GM21367 (cell line): ENCODE results near the gene PUS7.
"Not testable (repeated sequence)": the region's sequence is repeated elsewhere in the genome, so short reads cannot be mapped to it uniquely, and the experiment has no call there.

Experiments
- ATAC-seq: cut with Tn5 transposase; IDR thresholded peaks from one replicate; pipeline ENCODE4 v1.9.1; 2021; ENCODE audit not compliant: unreplicated experiment

Gene PUS7, protein sequence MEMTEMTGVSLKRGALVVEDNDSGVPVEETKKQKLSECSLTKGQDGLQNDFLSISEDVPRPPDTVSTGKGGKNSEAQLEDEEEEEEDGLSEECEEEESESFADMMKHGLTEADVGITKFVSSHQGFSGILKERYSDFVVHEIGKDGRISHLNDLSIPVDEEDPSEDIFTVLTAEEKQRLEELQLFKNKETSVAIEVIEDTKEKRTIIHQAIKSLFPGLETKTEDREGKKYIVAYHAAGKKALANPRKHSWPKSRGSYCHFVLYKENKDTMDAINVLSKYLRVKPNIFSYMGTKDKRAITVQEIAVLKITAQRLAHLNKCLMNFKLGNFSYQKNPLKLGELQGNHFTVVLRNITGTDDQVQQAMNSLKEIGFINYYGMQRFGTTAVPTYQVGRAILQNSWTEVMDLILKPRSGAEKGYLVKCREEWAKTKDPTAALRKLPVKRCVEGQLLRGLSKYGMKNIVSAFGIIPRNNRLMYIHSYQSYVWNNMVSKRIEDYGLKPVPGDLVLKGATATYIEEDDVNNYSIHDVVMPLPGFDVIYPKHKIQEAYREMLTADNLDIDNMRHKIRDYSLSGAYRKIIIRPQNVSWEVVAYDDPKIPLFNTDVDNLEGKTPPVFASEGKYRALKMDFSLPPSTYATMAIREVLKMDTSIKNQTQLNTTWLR

DNA sequence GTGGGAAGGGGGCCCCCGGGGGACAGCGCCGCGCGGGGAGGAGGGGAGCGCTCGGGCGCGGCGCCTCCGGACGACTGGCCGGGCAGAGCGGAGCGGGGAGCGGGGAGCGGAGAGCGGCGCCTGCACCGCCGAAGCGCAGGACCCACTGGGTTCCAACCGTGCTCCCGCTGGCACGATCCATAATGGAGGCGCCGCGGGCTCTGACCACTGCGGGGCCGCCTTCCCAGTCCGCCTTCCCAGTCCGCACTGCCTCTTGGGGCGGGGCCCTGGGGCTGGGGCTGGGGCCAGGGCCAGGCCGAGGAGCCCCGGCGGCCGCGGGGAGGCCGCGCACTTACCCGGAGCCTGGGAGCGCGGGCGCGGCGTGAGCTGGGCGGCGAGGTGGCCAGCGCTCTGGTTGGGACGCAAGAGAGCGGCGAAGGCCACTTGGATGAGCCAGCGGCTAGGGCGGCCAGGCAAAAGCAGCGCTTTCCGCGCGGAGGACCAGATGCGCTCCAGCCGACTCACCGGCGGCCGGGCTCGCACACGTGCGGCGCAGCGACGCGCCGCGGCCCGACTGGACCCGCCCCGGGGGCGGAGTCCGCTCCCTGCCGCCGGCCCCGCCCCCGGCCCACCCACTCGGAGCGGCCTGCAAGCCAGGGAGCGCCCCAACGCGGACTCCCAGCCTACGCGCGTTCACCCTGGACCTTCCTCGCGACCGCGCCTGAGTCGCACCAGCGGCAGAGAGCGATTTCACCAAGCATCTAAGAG lies at the start of gene PUS7:
Gene PUS7 (minus strand): TSS at position 555 of the 747 bp plus-strand sequence. CDS start 13,759 bp downstream, outside the sequence.
- ATAC-seq: peak; percentile 80

DNA sequence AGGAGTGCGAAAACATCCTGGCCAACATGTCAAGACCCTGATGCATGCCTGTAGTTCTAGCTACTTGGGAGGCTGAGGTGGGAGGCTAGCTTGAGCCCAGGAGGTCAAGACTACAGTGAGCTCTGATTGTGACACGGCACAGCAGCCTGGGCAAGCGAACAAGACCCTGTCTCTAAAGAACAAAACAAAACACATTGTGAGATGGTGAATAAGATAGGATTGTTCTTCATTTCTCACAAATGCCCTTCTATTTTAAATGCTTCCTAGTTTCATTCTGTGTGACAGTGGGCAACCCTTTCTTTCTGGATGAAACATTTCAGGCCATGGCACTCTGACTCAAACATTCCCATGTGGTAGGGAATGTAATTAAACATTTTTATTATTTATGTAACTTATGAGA lies 45.8 kb upstream of the PUS7 start:
- ATAC-seq: no peak

DNA sequence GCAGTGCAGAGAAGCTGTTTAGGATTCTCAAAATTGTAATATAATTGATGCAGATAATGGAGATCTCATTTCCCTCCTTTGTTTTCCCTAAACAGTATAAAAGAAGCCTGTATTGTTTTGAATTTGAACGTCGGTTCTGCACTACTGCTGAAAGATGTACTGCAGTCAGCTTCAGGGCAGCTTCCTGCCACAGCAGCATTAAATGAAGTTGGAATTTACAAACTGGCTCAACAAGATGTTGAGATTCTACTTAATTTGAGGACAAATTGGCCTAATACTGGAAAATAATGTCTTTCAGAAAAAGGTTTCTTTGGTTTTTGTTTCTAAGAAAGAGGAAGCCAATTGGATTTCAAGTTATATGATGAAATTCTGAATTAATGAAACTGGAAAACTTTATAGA lies 45.0 kb upstream of the PUS7 start:
- ATAC-seq: no peak

DNA sequence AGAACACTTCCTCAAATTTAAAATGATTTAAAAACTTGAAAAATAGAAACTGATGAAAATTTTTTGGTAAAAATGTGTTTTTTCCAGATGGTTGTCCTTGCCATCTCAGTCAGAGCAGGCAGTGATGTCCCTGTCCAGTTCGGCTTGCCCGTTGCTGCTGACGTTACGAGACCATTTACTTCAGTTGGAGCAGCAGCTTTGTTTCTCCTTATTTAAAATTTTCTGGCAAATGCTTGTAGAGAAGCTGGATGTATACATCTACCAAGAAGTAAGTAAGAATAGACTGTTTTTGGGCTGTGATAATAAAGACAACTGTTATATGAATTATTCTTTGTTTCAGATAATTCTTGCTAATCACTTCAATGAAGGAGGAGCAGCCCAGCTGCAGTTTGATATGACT lies 43.1 kb upstream of the PUS7 start:
- no peak for ATAC-seq

DNA sequence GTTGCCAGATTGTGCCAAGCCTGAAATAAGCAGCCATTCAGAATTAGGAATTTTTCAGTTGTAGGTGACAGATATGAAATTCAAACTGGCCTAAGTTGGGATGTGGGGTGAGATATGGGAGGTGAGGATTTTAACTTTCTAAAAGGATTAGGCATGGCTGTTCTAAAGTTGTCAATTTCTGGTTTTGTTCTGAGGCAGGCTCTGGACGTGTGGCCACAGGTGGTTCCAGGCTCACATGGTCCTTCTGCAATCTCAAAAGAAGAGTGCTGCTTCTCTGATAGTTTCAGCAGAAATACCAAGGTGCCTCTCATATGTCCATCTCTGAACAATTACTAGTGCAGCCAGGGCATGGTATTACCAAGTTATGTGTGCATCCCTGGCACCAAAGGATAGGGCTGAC lies 37.9 kb upstream of the PUS7 start:
- ATAC-seq: no peak

DNA sequence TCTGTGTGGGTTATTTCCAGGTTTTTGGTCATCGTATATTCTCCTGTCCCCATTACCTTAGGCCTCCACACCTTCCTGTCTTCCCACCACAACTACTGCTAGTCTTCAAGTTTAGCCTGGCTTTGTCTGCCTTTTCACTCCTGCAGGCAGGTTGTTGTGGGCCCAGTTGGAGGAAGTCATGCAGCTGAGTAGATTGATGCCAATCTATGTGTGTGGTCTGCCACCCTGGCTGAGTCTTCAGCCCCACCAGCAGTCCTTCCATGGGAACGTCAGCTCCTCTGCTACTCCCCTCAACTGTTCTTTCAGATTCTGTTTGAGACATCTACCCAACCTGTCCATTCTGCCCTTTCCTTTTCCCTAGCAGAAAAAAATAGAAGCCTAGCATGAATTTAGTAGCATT lies 16.3 kb upstream of the PUS7 start:
- ATAC-seq: no peak

DNA sequence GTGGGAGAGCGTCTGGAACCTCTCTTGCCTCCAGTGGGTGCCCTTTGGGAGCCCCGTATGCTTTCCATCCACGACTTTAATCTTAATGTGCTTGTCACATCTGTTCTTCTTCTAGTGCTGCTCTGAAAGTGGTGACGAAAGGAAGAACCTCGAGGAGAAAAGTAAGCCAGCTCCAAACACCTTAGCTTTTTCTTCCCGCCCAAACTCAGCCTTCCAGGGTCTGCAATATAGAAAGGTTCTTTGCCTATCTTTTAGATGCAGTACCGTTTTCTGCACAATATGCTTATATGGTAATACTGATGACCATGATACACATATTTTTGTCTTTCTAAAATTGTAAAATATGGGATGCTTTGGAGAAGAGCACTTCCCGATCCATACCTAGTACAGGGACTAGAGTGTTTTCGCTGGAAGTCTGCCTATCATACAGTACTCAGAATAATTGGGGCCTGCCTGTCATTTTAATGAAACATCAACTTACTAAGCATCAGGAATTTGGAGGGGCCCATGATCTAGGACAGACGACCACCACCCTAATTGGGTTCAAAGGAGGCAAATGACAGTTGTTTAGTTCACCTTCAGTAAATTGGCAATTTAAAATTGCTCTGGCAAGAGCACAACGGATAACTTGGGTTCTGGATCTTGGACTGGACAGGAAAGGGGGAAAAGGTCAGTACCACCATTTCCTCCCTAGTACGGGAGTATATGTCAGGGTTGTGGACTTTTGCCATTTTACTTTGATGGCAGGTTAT lies 10.8 kb upstream of the PUS7 start:
- ATAC-seq: no peak

DNA sequence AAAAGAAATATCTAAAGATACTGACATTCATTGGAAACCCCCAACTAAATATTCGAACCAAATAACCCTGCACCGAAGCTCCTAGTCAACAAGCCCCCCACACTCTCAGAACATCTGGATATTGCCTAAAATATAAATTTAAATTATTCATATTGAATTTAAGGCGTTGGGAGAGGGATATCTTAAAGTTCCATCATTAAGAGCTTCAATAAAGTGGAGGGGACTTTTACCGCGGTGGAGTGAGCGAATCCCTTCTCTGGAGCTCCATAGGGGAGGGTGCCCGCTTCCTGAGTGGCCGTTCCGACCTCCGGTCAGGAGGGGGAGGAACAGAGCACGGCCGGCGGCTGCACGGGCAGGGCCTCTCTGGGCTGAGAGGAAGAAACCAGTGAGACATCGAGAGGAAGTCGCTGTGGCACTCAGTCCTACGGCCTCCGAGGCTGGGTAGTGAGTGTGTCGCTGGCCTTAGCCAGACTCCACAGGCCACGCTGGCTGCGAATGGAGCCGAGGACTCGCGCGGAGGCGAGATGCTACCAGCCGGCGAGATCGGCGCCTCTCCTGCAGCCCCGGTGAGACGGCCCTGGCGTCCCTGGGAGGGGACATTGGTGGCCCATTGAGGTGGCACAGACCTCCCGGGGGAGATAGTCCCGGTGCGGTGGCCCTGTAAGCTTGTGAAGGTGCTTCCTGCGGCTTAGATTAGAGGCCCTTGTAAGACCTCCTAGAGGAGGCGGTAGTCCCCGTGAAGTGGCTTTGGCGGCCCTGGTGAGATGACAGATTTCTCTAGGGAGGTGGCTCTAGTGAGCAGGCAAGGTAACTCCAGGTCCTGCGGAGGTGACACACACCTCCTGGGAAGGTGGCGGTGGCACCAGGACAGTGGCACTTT lies 10.0 kb upstream of the PUS7 start, which contains the start of gene RINT1:
Gene RINT1 (plus strand): TSS at position 410 of the 880 bp plus-strand sequence. CDS start 115 bp downstream, at position 525.
- ATAC-seq: peak; percentile 89

DNA sequence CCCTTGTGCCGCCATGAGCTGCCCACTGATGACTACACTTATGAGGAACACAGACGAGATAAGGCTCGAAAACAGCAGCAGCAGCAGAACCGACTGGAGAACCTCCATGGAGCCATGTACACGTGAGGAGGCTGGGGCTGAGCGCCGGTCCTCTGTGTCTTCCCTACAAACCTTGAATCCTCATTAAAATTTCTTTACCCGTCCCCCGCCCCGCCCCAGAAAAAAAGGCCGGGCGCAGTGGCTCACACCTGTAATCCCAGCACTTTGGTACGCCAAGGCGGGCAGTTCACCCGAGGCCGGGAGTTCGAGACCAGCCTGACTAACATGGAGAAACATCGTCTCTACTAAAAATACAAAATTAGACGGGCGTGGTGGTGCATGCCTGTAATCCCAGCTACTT lies 8.5 kb upstream of the PUS7 start:
- no peak for ATAC-seq

DNA sequence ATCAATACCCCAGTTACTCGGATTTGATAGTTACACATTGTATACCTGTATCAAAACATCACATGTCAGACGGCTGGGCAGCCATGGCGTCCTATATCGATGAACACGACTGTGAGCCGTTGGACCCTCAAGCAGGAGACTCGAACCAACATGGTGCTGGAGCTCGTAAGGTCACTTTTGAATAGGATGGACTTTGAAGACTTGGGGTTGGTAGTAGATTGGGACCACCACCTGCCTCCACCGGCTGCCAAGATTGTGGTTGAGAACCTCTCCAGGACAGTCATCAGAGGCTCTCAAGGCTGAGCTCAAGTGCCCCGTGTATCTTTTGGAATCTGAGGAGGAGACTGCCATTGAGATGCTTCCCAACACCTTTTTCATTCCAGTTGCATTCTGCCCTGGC lies 8.1 kb upstream of the PUS7 start:
- ATAC-seq: no peak

DNA sequence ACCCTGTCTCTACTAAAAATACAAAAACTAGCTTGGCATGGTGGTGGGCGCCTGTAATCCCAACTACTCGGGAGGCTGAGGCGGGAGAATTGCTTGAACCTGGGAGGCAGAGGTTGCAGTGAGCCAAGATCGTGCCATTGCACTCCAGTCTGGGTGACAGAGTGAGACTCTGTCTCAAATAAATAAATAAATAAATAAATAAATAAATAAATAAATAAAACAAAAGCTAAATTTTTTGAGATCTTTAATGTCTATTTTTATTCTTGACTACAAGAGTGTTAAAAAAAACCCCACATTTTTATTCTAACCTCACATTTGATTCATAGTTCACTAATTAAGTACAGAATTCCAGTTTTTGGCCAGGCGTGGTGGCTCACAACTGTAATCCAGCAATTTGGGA lies 5.7 kb upstream of the PUS7 start:
- ATAC-seq: not testable (repeated sequence)

DNA sequence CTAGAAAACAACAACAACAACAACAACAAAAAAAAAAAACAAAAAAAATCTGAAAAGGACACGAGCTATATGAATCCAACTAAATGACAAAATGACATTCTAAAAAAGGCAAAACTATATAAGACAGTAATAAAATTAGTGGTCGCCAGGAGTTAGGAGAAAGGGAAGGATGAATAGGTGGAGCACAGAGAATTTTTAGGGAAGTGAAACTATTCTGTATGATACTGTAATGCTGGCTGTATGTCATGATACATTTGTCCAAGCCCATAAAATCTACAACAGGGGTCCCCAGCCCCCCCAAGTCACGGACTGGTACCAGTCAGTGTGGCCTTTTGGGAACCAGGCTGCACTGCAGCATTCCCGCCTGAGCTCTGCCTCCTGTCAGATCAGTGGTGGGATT lies 2.8 kb upstream of the PUS7 start:
- no peak for ATAC-seq

DNA sequence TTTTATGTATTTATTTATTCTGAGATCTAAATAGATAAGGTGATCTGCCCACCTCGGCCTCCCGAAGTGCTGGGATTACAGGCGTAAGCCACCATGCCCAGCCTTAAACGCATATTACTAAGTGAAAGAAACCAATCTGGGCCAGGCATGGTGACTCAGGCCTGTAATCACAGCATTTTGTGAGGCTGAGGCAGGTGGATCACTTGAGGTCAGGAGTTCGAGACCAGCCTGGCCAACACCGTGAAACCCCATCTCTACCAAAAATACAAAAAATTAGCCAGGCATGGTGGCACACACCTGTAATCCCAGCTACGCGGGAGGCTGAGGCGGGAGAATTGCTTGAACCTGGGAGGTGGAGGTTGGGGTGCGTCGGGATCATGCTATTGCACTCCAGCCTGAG lies 2.4 kb upstream of the PUS7 start:
- ATAC-seq: not testable (repeated sequence)

DNA sequence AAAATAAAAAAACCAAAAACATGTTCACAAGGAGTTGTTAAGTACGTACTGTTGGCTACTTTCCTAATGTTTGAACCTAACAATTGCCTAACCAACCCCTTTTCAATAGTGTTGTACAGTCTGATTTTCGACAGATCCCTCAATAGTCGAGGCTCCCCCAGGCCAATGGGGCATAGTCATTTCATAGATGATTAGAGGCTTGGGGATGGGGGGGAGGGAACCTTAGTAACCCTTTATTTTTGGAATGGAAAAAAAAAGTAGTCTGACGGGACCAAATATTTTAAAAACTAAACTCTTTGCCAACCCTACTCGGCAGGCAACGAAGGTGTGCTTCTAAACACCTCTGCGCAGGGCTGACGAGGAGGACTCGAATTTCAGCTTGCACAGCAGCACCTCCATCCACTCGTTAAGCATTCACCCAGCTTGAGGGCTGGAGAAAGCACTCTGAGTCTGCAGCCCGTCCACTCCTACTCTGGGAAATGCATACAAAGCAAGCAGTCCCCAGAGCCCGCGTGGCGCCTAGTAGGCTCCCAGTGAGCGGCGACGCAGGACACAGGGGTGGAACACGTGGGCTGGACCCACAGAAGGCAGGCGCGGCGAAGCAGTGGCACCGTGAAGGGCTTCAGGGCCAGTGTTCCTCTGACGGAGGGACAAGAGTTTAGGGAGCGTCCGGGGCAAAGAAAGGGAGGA lies 899 bp downstream of the PUS7 start:
- ATAC-seq: peak; percentile 32

DNA sequence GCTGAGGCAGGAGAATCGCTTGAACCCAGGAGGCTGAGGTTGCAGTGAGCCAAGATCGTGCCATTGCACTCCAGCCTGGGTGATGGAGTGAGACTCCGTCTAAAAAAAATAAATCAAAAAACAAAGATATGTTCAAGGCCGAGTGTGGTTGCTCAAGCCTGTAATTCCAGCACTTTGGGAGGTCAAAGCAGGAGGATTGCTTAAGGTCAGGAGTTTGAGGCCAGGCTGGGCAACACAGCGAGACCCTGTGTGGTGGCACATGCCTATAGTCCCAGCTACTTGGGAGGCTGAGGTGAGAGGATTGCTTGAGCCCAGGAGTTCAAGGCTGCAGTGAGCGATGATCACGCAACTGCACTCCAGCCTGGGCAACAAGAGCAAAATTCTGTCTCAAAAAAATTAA lies 1.5 kb downstream of the PUS7 start:
- ATAC-seq: not testable (repeated sequence)

DNA sequence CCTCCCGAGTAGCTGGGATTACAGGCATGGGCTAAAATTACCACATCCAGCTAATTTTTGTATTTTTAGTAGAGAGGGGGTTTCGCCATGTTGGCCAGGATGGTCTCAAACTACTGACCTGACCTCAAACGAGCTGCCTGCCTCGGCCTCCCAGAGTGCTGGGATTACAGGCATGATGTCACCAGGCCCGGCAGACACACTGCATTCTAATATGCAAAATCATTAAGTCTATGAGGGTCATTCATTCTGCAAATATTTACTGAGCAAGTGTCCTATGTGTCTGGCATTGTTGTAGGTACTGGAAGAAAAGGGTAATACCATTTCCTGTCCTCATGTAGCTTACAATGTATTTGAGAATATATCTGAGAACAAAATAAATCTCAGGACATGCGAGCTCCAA lies 2.7 kb downstream of the PUS7 start:
- ATAC-seq: no peak

DNA sequence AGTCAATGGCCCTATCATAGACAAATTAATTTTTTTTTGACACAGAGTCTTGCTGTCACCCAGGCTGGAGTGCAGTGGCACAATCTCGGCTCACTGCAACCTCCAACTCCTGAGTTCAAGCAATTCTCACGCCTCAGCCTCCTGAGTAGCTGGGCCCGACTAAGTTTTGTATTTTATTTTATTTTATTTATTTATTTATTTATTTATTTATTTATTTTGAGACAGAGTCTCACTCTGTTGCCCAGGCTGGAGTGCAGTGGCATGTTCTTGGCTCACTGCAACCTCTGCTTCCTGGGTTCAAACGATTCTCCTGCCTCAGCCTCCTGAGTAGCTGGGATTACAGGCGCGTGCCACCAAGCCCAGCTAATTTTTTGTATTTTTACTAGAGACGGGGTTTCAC lies 6.5 kb downstream of the PUS7 start:
- ATAC-seq: not testable (repeated sequence)

DNA sequence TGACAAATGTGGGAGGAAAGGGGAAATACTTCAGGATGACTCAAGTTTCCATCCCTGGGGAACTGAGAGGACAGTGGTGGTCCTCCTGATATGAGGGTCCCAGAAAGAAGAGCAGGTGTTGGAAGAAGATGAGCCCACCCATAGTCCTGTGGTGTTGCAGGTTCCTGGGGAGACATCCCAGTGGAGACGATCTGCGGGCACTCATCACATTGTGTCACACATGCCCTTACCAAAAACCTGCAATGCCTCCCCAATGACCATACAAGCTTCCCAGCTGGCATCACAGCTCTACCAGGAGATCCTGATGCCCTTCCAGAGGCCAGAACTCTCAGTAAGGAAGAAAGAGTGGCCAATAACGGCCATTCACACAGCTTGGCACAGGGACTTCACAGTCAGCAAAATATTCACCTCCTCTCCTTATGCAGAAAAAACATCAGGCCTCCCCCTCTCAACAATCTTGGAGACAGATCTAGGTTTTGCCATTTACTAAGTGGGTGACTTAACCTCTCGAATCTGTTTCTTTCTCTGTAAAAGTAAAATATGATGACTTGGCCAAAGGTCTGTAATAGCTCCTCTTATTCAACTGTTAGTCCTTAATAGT lies 9.0 kb downstream of the PUS7 start:
- no peak for ATAC-seq

DNA sequence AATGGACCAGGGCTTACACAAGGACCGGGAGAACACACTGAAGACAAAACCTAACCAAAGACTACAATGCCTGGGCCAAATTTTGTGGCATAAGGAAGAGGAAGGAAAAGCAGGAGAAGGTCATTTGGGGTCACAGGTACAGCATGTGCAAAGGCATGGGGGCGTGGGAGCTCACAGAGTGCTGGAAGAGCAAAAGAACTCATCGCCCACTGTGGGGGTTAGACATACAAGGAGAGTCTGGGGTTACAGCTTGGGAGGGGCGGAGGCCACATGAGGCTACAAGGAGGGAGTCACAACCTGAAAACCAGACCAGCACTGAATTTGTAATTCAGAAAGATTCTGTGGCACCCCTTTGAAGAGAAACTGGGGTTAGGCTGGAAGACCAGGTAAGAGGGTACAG lies 9.7 kb downstream of the PUS7 start:
- ATAC-seq: no peak
